Activated naive CD4-positive, alpha-beta T cell treated with anti-CD3 and anti-CD28 coated beads, Interleukin-2, amount 10 ng/mL, durations not matched to agents 7 days and 5 days (primary cell): ENCODE results near the gene NEK1.
"Not testable (repeated sequence)": the region's sequence is repeated elsewhere in the genome, so short reads cannot be mapped to it uniquely, and the experiment has no call there.

Experiments used
- CTCF ChIA-PET: fragments of 350-600 bp; sonication (Branson Sonifier 250); formaldehyde crosslinking; loops from one replicate; lab custom pipeline; 2021; ENCODE audit warnings: antibody characterized with exemption; lab: Charles Lee
- DNase-seq: peaks from one replicate; pipeline ENCODE4 v3.0.0-alpha.2; 2020
- H3K27ac Mint-ChIP-seq: one replicate; pipeline ENCODE4 v1.8.0; 2021; ENCODE audit warnings: mild to moderate bottlenecking, moderate library complexity, mixed read lengths
- H3K27me3 Mint-ChIP-seq: one replicate; pipeline ENCODE4 v1.8.0; 2021; ENCODE audit warnings: mild to moderate bottlenecking, mixed read lengths
- H3K36me3 Mint-ChIP-seq: one replicate; pipeline ENCODE4 v1.8.0; 2021; ENCODE audit warnings: mixed read lengths
- H3K4me1 Mint-ChIP-seq: one replicate; pipeline ENCODE4 v1.8.0; 2021; ENCODE audit warnings: mixed read lengths
- H3K4me3 Mint-ChIP-seq: one replicate; pipeline ENCODE4 v1.8.0; 2021; ENCODE audit warnings: mild to moderate bottlenecking, moderate library complexity, mixed read lengths
- H3K9me3 Mint-ChIP-seq: one replicate; pipeline ENCODE4 v1.8.0; 2021; ENCODE audit warnings: mixed read lengths

Gene NEK1

GRCh38 chr4:169436734-169437133, 175.6 kb downstream of the NEK1 start:
- Mint-ChIP-seq H3K4me1 (peaks cover 2% of the 10 kb centered on the region), H3K36me3 (peaks cover 4% of the 10 kb centered on the region), H3K9me3 (no peaks in the 10 kb centered on the region), H3K27me3 (no peaks in the 10 kb centered on the region), H3K4me3 (no peak overlapping the region), H3K27ac (no peak overlapping the region)
- DNase-seq: no peak
- CTCF ChIA-PET: no interaction called here

DNA sequence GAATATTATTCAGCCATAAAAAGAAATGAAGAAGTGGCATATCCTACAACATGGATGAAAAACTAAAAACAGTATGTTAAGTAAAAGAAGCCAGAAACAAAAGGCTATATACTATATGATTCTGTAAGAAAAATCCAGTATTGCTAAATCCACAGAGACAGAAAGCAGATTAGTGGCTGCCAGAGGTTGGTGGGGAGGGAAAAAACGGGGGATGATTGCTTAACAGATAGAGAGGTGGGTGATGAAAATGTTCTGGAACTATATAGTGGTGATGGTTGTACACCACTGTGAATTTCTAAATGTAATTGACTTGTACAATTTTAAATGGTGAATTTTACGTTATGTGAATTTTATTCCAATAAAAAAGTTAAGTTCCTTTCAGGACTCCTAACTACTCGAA, 184.0 kb downstream of the NEK1 start:
- H3K27ac Mint-ChIP-seq: no peak overlapping the region
- H3K36me3 Mint-ChIP-seq: peaks cover 7% of the 10 kb centered on the region
- no peaks in the 10 kb centered on the region for H3K9me3 Mint-ChIP-seq
- H3K27me3 Mint-ChIP-seq: no peaks in the 10 kb centered on the region
- peaks cover 3% of the 10 kb centered on the region for H3K4me1 Mint-ChIP-seq
- no peak overlapping the region for H3K4me3 Mint-ChIP-seq
- CTCF ChIA-PET: no interaction called here
- DNase-seq: no peak

- H3K27me3 Mint-ChIP-seq, H3K9me3 Mint-ChIP-seq, H3K36me3 Mint-ChIP-seq, DNase-seq, H3K4me3 Mint-ChIP-seq, CTCF ChIA-PET, H3K27ac Mint-ChIP-seq, H3K4me1 Mint-ChIP-seq: not testable (repeated sequence)
These were observed 184.7 kb downstream of the NEK1 start for GRCh38 chr4:169427727-169428126.

DNA sequence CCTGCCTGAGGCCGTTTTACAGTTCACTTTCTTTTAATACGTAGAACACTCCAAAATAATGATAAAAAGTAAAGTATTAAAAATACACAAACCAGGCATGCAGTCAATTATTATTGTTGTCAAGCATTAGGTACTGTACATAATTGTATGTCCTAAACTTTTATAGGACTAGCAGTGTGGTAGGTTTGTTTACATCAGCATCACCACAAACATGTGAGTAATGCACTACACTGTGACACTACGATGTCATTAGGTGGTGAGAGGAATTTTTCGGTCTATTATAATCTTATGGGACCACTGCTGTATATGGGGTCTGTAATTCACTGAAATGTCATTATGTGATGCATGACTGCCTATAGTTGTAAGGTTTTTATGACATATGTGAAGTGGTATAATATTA, 192.1 kb downstream of the NEK1 start:
- DNase-seq: no peak
- CTCF ChIA-PET: no interaction called here
- Mint-ChIP-seq H3K36me3 (peaks cover 22% of the 10 kb centered on the region), H3K4me1 (peaks cover 18% of the 10 kb centered on the region), H3K9me3 (no peaks in the 10 kb centered on the region), H3K27me3 (no peaks in the 10 kb centered on the region), H3K4me3 (no peak overlapping the region), H3K27ac (no peak overlapping the region)

DNA sequence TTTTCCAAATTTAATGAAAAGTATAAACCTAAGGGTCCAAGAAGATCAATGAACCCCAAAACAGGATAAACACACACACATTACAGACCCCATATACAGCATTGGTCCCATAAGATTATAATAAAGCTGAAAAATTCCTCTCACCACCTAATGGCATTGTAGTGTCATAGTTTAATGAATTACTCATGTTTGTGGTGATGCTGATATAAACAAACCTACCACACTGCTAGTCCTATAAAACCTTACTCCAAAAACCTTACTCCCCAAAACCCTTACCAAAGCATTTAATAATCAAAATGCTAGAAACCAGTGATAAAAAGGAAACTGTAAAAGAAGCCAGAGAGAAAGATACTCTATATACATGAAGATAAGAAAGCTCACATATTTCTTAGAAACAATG, 193.5 kb downstream of the NEK1 start:
- Mint-ChIP-seq H3K27me3 (no peaks in the 10 kb centered on the region), H3K27ac (no peak overlapping the region), H3K36me3 (peaks cover 15% of the 10 kb centered on the region), H3K4me1 (peaks cover 18% of the 10 kb centered on the region), H3K4me3 (no peak overlapping the region), H3K9me3 (no peaks in the 10 kb centered on the region)
- CTCF ChIA-PET: no interaction called here
- DNase-seq: no peak

- Mint-ChIP-seq H3K4me3 (no peak overlapping the region), H3K4me1 (peaks cover 19% of the 10 kb centered on the region), H3K27me3 (no peaks in the 10 kb centered on the region), H3K27ac (no peak overlapping the region), H3K9me3 (no peaks in the 10 kb centered on the region), H3K36me3 (peaks cover 15% of the 10 kb centered on the region)
- no peak for DNase-seq
- CTCF ChIA-PET: no interaction called here
These were observed 194.6 kb downstream of the NEK1 start for GRCh38 chr4:169417629-169418282.

- no peak for DNase-seq
- H3K4me1 Mint-ChIP-seq: peaks cover 27% of the 10 kb centered on the region
- no peak overlapping the region for H3K4me3 Mint-ChIP-seq
- H3K27ac Mint-ChIP-seq: no peak overlapping the region
- H3K36me3 Mint-ChIP-seq: peaks cover 11% of the 10 kb centered on the region
- H3K27me3 Mint-ChIP-seq: no peaks in the 10 kb centered on the region
- H3K9me3 Mint-ChIP-seq: no peaks in the 10 kb centered on the region
- CTCF ChIA-PET: no interaction called here
These were observed 195.4 kb downstream of the NEK1 start for GRCh38 chr4:169416997-169417396.

DNA sequence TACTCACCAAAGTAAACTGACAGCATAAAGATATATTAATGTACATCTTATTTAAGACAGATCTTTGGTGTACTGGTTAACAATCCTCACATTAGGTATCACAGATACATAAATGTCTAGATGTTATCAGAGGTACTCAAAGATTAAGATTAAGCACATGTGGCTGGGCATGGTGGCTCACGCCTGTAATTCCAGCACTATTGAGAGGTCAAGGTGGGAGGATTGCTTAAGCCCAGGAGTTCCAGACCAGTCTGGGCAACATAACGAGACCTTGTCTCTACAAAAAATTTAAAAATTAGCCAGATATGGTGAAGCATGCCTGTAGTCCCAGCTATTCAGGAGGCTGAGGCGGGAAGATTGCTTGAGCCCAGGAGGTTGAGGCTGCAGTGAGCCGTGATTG, 195.9 kb downstream of the NEK1 start:
- H3K4me1 Mint-ChIP-seq: peaks cover 31% of the 10 kb centered on the region
- peaks cover 9% of the 10 kb centered on the region for H3K36me3 Mint-ChIP-seq
- no peak for DNase-seq
- H3K9me3 Mint-ChIP-seq: no peaks in the 10 kb centered on the region
- no peak overlapping the region for H3K4me3 Mint-ChIP-seq
- CTCF ChIA-PET: no interaction called here
- H3K27me3 Mint-ChIP-seq: no peaks in the 10 kb centered on the region
- H3K27ac Mint-ChIP-seq: no peak overlapping the region

- Mint-ChIP-seq H3K4me3 (no peak overlapping the region), H3K27ac (no peak overlapping the region), H3K36me3 (peaks cover 4% of the 10 kb centered on the region), H3K9me3 (no peaks in the 10 kb centered on the region), H3K4me1 (peaks cover 46% of the 10 kb centered on the region), H3K27me3 (no peaks in the 10 kb centered on the region)
- CTCF ChIA-PET: interaction anchor here (1.0 kb wide), 1 partner anchor 71 kb away, joined by 3 read pairs; no protein-coding TSS in a partner anchor
- DNase-seq: no peak
These were observed 197.5 kb downstream of the NEK1 start for GRCh38 chr4:169414913-169415312.

DNA sequence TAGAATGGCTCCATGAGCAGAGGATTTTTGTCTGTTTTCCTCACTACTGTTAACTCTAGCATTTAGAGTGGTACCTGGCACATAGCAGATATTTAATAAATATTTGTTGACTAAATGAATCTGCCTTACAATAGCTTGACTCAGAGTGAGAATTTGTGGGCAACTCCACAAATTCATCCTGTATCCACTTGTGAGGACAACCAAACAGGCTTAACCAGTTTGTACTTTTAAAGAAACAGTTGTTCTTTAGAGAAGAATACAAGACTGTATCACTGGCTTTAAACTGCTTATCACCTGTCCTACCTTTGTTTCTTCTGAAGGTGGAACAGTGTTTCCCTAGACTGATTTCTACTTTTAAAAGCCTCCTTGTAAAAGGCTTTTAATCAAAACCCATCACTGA, 200.3 kb downstream of the NEK1 start:
- no peak for DNase-seq
- CTCF ChIA-PET: no interaction called here
- Mint-ChIP-seq H3K27me3 (no peaks in the 10 kb centered on the region), H3K36me3 (peaks cover 8% of the 10 kb centered on the region), H3K4me3 (no peak overlapping the region), H3K4me1 (peaks cover 51% of the 10 kb centered on the region), H3K27ac (no peak overlapping the region), H3K9me3 (no peaks in the 10 kb centered on the region)

DNA sequence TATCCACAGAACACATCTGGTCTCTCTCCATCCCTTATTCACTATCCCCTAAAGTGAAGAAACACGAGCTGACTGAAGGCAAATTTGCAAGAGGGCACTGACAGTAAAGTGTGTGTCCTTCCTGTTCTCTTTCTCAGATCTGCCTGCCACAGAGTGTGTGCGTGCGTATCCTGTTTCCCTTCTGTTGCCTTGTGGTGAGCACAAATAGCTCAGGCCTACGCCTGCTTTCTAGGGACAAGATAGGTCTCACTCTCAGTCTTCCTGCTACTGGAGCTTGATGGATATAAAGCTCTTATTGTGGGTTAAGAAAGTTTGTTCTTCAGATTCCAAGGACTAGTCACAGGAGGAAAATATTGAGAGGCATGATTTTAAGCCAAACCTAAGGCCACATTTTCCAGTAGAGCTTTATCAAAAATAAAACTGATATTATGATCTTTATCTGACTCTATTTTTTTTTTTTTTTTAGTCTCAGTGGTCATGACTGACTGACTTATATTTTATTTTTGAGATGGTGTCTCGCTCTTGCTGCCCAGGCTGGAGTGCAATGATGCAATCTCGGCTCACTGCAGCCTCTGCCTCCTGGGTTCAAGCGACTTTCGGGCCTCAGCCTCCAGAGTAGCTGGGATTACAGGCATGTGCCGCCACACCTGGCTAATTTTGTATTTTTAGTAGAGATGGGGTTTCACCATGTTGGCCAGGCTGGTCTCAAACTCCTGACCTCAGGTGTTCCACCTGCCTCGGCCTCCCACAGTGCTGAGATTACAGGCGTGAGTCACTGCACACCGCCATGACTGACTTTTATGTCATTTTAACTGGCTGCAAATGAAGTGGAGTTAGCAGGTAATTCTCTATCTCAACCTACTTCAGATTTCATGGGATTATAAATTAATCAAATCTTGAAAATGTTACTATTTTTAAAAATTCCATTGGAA, 201.3 kb downstream of the NEK1 start:
- Mint-ChIP-seq H3K4me3 (peak overlapping the region; percentile 37), H3K27me3 (no peaks in the 10 kb centered on the region), H3K4me1 (peaks cover 42% of the 10 kb centered on the region), H3K9me3 (no peaks in the 10 kb centered on the region), H3K27ac (peak overlapping the region; percentile 91), H3K36me3 (peaks cover 6% of the 10 kb centered on the region)
- CTCF ChIA-PET: interaction anchor here (0.6 to 0.8 kb wide), 2 partner anchors 14 to 141 kb away, joined by 4 read pairs; no protein-coding TSS in a partner anchor
- peak; percentile 84 for DNase-seq

- DNase-seq: no peak
- Mint-ChIP-seq H3K27ac (no peak overlapping the region), H3K36me3 (peaks cover 10% of the 10 kb centered on the region), H3K4me1 (peaks cover 40% of the 10 kb centered on the region), H3K4me3 (no peak overlapping the region), H3K9me3 (no peaks in the 10 kb centered on the region), H3K27me3 (no peaks in the 10 kb centered on the region)
- CTCF ChIA-PET: no interaction called here
These were observed 205.1 kb downstream of the NEK1 start for GRCh38 chr4:169407217-169407845.

GRCh38 chr4:169404960-169405359, 207.4 kb downstream of the NEK1 start:
- CTCF ChIA-PET: interaction anchor here (1.0 to 1.3 kb wide), 2 partner anchors 81 to 409 kb away, joined by 3 read pairs; no protein-coding TSS in a partner anchor
- DNase-seq: no peak
- Mint-ChIP-seq H3K27ac (no peak overlapping the region), H3K36me3 (peaks cover 16% of the 10 kb centered on the region), H3K4me3 (no peak overlapping the region), H3K9me3 (no peaks in the 10 kb centered on the region), H3K4me1 (peaks cover 20% of the 10 kb centered on the region), H3K27me3 (no peaks in the 10 kb centered on the region)

DNA sequence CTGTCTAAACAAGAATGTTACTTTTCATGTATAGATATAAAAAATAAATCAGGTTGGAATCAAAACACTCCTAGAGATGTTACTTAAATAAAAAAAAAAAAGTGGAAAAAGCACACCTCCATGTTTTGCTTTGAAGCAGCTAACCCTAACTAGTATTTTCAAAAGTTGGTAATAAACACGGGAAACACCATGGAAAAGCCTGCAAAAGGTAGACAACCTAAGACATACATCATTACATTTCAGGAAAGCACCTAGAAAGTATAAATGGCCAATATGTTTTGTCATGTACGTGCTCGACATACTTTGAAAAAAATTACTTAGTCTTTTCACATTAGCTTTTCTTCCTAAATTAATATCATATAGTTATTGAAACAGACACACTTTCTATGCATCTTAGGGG, 211.6 kb downstream of the NEK1 start:
- Mint-ChIP-seq H3K27me3 (no peaks in the 10 kb centered on the region), H3K9me3 (no peaks in the 10 kb centered on the region), H3K27ac (no peak overlapping the region), H3K36me3 (peaks cover 9% of the 10 kb centered on the region), H3K4me3 (no peak overlapping the region), H3K4me1 (peaks cover 7% of the 10 kb centered on the region)
- no peak for DNase-seq
- CTCF ChIA-PET: no interaction called here
